Fibroblast of lung (primary cell): ENCODE data around the gene SDR42E1.

Experiments used
- EZH2 ChIP-seq: IDR thresholded peaks from 2 replicates; pipeline ENCODE4 v1.5.1; 2012; ENCODE audit warnings: low read length, control low read depth, mild to moderate bottlenecking; ENCODE audit errors: missing control alignments
- TF ChIP-seq, protein P1 (sequence below), 2 donors: IDR thresholded peaks in 1 of 2; conservative IDR thresholded peaks in 1 of 2; 1 replicate in 1 of 2; 2 replicates in 1 of 2; pipeline ENCODE4 v1.5.1; 2011 to 2012; ENCODE audit warnings: low read length in 2 of 2, control low read depth in 1 of 2, inconsistent platforms in 1 of 2, low read depth in 1 of 2, mild to moderate bottlenecking in 1 of 2

DNA sequence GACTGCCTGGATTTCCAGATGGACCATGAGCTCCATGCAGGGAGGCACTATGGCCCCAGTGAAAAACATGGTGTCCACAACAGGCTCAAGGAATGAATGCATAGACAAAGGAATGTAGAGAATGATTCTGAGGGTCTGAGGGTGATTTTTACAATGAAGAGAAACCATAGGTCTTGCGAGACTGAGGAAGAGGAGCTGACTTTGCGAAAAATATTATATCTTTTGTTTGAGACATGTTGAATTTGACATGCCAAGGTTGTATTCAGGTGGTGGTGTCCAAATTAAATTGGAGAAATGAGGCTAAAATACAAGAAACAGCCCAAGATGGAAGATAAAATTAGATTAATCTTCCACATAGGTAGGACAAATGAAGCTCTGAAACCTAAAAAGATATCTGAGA is 36.5 kb upstream of the SDR42E1 start:
- TF ChIP-seq EZH2 = no peak
- TF ChIP-seq, protein P1, sequence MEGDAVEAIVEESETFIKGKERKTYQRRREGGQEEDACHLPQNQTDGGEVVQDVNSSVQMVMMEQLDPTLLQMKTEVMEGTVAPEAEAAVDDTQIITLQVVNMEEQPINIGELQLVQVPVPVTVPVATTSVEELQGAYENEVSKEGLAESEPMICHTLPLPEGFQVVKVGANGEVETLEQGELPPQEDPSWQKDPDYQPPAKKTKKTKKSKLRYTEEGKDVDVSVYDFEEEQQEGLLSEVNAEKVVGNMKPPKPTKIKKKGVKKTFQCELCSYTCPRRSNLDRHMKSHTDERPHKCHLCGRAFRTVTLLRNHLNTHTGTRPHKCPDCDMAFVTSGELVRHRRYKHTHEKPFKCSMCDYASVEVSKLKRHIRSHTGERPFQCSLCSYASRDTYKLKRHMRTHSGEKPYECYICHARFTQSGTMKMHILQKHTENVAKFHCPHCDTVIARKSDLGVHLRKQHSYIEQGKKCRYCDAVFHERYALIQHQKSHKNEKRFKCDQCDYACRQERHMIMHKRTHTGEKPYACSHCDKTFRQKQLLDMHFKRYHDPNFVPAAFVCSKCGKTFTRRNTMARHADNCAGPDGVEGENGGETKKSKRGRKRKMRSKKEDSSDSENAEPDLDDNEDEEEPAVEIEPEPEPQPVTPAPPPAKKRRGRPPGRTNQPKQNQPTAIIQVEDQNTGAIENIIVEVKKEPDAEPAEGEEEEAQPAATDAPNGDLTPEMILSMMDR (conservative IDR thresholded peaks at IDR 0.05 in 1 of 2, IDR thresholded peaks at IDR 0.05 in 1 of 2; ENCODE audit: low read depth in 1 of 2, low read length in 2 of 2) = no peak
